ENCODE results near the gene C19orf47.

DNA sequence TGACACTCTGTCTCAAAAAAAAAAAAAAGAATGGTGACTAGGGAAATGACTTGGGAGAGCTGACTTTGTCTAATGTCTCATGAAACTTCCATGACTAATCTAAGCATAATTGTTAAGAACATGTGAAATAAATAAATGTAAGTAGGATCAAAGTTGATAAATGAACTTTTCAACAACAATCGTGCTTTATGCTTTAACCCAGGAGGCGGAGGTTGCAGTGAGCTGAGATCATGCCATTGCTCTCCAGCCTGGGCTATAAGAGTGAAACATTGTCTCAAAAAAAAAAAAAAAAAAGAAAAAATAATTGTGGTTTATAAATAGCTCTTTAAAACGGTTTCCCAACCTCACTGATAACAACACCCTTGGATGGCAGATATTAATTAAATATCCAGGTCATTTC is 50.2 kb downstream of the C19orf47 start:
- TF ChIP-seq, protein P1, sequence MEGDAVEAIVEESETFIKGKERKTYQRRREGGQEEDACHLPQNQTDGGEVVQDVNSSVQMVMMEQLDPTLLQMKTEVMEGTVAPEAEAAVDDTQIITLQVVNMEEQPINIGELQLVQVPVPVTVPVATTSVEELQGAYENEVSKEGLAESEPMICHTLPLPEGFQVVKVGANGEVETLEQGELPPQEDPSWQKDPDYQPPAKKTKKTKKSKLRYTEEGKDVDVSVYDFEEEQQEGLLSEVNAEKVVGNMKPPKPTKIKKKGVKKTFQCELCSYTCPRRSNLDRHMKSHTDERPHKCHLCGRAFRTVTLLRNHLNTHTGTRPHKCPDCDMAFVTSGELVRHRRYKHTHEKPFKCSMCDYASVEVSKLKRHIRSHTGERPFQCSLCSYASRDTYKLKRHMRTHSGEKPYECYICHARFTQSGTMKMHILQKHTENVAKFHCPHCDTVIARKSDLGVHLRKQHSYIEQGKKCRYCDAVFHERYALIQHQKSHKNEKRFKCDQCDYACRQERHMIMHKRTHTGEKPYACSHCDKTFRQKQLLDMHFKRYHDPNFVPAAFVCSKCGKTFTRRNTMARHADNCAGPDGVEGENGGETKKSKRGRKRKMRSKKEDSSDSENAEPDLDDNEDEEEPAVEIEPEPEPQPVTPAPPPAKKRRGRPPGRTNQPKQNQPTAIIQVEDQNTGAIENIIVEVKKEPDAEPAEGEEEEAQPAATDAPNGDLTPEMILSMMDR (conservative IDR thresholded peaks at IDR 0.05; ENCODE audit: low read length): no peak
- TF ChIP-seq EZH2phosphoT487 (IDR thresholded peaks at IDR 0.05; ENCODE audit: borderline replicate concordance): no peak

All from Loucy (cell line).